Tibial nerve (tissue), 4 donors: ENCODE measurements around the gene OPHN1. TPM values are rescaled to one million over a fixed set of nuclear protein-coding genes. Genes with fewer than 3 reads are reported as not detected.

Experiments used
- DNase-seq, 2 donors: peaks; one replicate each; pipeline ENCODE4 v3.0.0-alpha.2; 2019; ENCODE audit warnings: low spot score in 2 of 2
- H3K27ac ChIP-seq, 4 donors: fragments of 200-600 bp; sonication (generic) in 3 of 4; one replicate each; pipeline ENCODE4 v1.5.1; 2017 to 2019; ENCODE audit warnings: mild to moderate bottlenecking in 1 of 4
- H3K27me3 ChIP-seq, 2 donors: fragments of 200-600 bp; sonication (generic) in 1 of 2; one replicate each; pipeline versions ENCODE4 v1.5.1 to v1.6.0; 2017 to 2019
- H3K36me3 ChIP-seq, 3 donors: fragments of 200-600 bp; sonication (generic); one replicate each; pipeline ENCODE4 v1.5.1; 2018 to 2019
- H3K4me1 ChIP-seq, 4 donors: fragments of 200-600 bp; sonication (generic) in 3 of 4; one replicate each; pipeline ENCODE4 v1.5.1; 2017 to 2019
- H3K4me3 ChIP-seq, 4 donors: fragments of 200-600 bp; sonication (generic) in 3 of 4; one replicate each; pipeline ENCODE4 v1.5.1; 2017 to 2019; ENCODE audit warnings: mild to moderate bottlenecking in 1 of 4, moderate library complexity in 1 of 4
- H3K9me3 ChIP-seq, 4 donors: fragments of 200-600 bp; sonication (generic) in 3 of 4; one replicate each; pipeline ENCODE4 v1.5.1; 2017 to 2019
- EP300 ChIP-seq, 2 donors: sonication (generic); formaldehyde crosslinking; IDR thresholded peaks; one replicate each; pipeline ENCODE4 v1.6.1; 2017; ENCODE audit warnings: antibody characterized with exemption in 2 of 2, mild to moderate bottlenecking in 1 of 2
- POLR2A ChIP-seq, 2 donors: fragments of 450-650 bp; IDR thresholded peaks; one replicate each; pipeline ENCODE4 v1.6.1; 2017; ENCODE audit warnings: antibody characterized with exemption in 2 of 2, mild to moderate bottlenecking in 2 of 2, moderate library complexity in 2 of 2
- WGBS, 2 donors: methylation state at CpG; one replicate each; pipeline ENCODE4 v1.1.5; 2018; 5-methylcytosine and 5-hydroxymethylcytosine counted together
- total RNA-seq, 4 donors: library from RNA; depleted of rRNA; stranded (reverse); fragments of >200 nt; gene quantifications; one replicate each; pipeline ENCODE4 v1.1.0, GENCODE V29; 2016
- TF ChIP-seq, protein P1 (sequence below), 5 experiments: fragments of 200-600 bp in 3 of 5; fragments of 450-650 bp in 2 of 5; sonication (generic) in 3 of 5; IDR thresholded peaks; one replicate each; pipeline ENCODE4 v1.5.1; 2016 to 2019; ENCODE audit warnings: antibody characterized with exemption in 5 of 5, mild to moderate bottlenecking in 3 of 5, moderate library complexity in 2 of 5

OPHN1 gene
- total RNA-seq, 4 donors from 2014 or later, result 13.2 to 27.1 (median 20.5) TPM

GRCh38 chrX:68462197-68462596 is 28.9 kb upstream of the OPHN1 start:
- Histone ChIP-seq H3K9me3 (no peaks in the 10 kb centered on the region), H3K4me1 (no peaks in the 10 kb centered on the region), H3K27ac (no peak overlapping the region), H3K36me3 (no peaks in the 10 kb centered on the region), H3K27me3 (no peaks in the 10 kb centered on the region), H3K4me3 (no peak overlapping the region)
- no peak for DNase-seq
- WGBS, 2 donors, result 67 to 70% methylated on average over 4 to 8 of the region's 8 CpGs
- TF ChIP-seq EP300 (IDR thresholded peaks at IDR 0.05), result no peak
- TF ChIP-seq, protein P1, sequence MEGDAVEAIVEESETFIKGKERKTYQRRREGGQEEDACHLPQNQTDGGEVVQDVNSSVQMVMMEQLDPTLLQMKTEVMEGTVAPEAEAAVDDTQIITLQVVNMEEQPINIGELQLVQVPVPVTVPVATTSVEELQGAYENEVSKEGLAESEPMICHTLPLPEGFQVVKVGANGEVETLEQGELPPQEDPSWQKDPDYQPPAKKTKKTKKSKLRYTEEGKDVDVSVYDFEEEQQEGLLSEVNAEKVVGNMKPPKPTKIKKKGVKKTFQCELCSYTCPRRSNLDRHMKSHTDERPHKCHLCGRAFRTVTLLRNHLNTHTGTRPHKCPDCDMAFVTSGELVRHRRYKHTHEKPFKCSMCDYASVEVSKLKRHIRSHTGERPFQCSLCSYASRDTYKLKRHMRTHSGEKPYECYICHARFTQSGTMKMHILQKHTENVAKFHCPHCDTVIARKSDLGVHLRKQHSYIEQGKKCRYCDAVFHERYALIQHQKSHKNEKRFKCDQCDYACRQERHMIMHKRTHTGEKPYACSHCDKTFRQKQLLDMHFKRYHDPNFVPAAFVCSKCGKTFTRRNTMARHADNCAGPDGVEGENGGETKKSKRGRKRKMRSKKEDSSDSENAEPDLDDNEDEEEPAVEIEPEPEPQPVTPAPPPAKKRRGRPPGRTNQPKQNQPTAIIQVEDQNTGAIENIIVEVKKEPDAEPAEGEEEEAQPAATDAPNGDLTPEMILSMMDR (IDR thresholded peaks at IDR 0.05), result no peak
- TF ChIP-seq POLR2A (IDR thresholded peaks at IDR 0.05), result no peak

DNA sequence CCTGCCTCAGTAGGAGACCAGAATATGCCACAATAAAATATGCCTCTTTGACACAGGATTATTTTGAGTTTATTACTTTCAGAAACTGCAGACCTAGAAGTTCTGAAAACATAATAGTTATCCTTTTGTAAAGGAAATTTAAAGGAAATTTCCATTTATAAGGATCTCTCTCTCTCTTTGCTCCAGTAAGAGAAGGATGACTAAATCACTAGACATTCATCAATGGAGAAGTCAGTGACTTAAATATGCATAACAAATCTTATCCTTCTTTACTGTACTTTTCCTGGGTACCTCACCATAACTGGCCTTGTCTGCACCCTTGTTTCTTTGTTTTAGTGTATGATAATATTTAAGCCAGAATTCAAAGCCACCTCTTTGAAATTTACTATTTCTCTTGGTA is 28.3 kb upstream of the OPHN1 start:
- Histone ChIP-seq H3K4me3 (no peak overlapping the region), H3K9me3 (no peaks in the 10 kb centered on the region), H3K27me3 (no peaks in the 10 kb centered on the region), H3K4me1 (no peaks in the 10 kb centered on the region), H3K36me3 (no peaks in the 10 kb centered on the region), H3K27ac (no peak overlapping the region)
- TF ChIP-seq, protein P1 (IDR thresholded peaks at IDR 0.05), result no peak
- TF ChIP-seq POLR2A (IDR thresholded peaks at IDR 0.05), result no peak
- TF ChIP-seq EP300 (IDR thresholded peaks at IDR 0.05), result no peak
- DNase-seq, result no peak

- Histone ChIP-seq H3K36me3 (no peaks in the 10 kb centered on the region), H3K4me1 (no peaks in the 10 kb centered on the region), H3K27ac (no peak overlapping the region), H3K9me3 (no peaks in the 10 kb centered on the region), H3K27me3 (no peaks in the 10 kb centered on the region), H3K4me3 (no peak overlapping the region)
- DNase-seq, result no peak
- TF ChIP-seq POLR2A (IDR thresholded peaks at IDR 0.05) (no peak), EP300 (IDR thresholded peaks at IDR 0.05) (no peak)
- TF ChIP-seq, protein P1 (IDR thresholded peaks at IDR 0.05), result no peak
- WGBS, 2 donors, result 50 to 52% methylated on average over 6 of the region's 6 CpGs
Measured at GRCh38 chrX:68461093-68461492, 27.8 kb upstream of the OPHN1 start.

DNA sequence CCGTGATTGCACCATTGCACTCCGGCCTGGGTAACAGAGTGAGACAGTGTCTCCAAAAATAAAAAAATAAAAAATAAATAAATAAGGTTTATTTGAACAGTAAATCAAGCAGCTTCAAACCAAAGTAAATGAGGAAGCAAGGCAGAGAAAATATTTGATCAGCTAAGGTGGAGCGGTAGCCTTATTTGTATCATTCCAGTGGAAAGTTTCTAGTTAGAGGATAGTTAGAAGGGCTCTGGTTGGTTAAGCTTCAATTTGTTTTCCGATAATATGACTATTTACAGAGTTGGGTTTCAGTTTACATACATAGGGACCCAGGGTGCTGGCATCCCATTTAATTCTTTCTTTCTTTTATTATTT is 21.8 kb upstream of the OPHN1 start:
- H3K36me3 ChIP-seq, result no peaks in the 10 kb centered on the region
- no peak overlapping the region for H3K4me3 ChIP-seq
- TF ChIP-seq POLR2A (IDR thresholded peaks at IDR 0.05), result no peak
- no peak for TF ChIP-seq EP300 (IDR thresholded peaks at IDR 0.05)
- TF ChIP-seq, protein P1 (IDR thresholded peaks at IDR 0.05), result no peak
- H3K4me1 ChIP-seq, result no peaks in the 10 kb centered on the region
- DNase-seq, result no peak
- no peak overlapping the region for H3K27ac ChIP-seq
- no peaks in the 10 kb centered on the region for H3K27me3 ChIP-seq
- WGBS, 2 donors, result 89 to 90% methylated on average over 4 of the region's 4 CpGs
- no peaks in the 10 kb centered on the region for H3K9me3 ChIP-seq

DNA sequence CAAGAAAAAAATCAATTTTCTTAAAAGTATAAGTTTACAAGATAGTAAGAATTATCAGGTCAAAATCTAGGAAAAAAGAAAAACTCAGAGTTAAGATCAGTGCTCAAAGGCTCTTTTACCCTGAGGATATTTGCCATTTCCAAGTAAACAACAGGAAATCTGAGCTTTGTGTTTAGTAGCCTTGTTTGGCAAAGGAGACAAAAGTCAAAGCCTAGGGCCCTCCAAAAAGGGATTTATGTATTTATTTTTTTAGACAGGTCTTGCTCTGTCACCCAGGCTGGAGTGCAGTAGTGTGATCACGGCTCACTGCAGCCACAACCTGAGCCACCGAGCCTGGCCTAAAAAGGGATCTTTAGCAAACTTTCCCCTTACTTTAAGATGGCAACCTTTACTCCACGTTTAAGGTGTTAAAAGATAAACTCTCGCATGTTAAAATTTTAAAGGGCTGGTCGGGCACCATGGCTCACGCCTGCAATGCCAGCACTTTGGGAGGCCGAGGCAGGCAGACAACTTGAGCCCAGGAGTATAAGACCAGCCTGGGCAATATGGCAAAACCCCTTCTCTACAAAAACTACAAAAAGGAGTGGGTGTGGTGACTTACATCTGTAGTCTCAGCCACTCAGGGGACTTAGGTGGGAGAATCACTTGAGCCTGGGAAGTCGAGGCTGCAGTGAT is 21.3 kb upstream of the OPHN1 start:
- H3K27ac ChIP-seq, result no peak overlapping the region
- H3K9me3 ChIP-seq, result no peaks in the 10 kb centered on the region
- H3K36me3 ChIP-seq, result no peaks in the 10 kb centered on the region
- 83 to 85% methylated on average over 8 of the region's 8 CpGs for WGBS, 2 donors
- H3K4me3 ChIP-seq, result no peak overlapping the region
- no peaks in the 10 kb centered on the region for H3K27me3 ChIP-seq
- H3K4me1 ChIP-seq, result no peaks in the 10 kb centered on the region
- DNase-seq, result no peak
- TF ChIP-seq, protein P1 (IDR thresholded peaks at IDR 0.05), result no peak
- no peak for TF ChIP-seq POLR2A (IDR thresholded peaks at IDR 0.05)
- TF ChIP-seq EP300 (IDR thresholded peaks at IDR 0.05), result no peak
